Measurements from ENCODE around the gene RELA.
"Not testable (repeated sequence)": the region's sequence is repeated elsewhere in the genome, so short reads cannot be mapped to it uniquely, and the experiment has no call there.

The RELA gene

DNA sequence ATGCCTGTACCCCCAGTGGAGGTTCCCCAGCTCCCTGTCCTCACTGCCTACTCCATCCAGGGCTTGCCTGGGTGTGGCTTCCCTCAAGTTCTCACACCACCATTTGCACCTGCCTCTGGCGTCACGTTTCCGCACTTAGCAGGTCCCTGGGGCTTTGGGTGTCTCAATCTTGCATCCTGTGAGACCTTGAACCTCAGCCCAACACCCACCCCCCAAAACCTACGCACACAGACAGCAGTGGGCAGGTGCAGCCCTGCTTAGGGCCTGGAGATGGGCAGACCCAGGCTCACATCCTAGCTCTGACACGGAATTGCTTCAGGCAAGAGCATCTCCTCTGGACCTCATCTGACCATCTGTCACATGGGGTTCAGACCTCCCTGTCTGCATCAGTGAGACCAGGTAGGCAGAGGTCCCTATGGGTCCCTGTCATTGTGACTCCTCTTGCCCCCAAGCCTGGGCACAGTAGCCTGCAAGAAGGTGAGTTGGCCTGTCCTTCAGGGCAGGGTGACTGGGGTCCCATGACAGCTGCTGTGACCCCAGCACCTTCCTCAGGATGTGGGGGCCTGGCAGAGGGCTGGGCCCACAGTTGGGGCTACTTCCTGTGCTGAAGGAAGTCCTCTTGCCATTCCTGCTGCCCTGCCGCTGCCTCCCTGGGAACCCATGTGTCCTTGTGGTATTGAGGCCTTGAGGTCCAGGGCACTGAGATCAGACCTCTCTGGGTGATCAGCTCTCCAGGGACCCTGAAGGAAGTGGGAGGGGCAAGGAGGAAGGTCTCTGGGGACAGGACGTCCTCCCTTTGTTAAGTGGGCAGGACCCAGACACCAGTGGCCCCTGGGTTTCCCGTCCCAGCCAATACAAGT, 22.9 kb downstream of the RELA start:
- peaks cover 27% of the 10 kb centered on the region for H3K79me2 ChIP-seq (ENCODE audit: low read length)
- no peak overlapping the region for H2AFZ ChIP-seq (ENCODE audit: low read depth, low read length)
- H3K4me2 ChIP-seq (ENCODE audit: low read length), result peak overlapping the region; percentile 94
- H3K27ac ChIP-seq (ENCODE audit: low read length), result peak overlapping the region; percentile 77
- H3K4me3 ChIP-seq (ENCODE audit: low read length), result peak overlapping the region; percentile 85
- H3K9me3 ChIP-seq (ENCODE audit: insufficient read depth, low read length), result no peaks in the 10 kb centered on the region
- peaks cover 42% of the 10 kb centered on the region for H3K36me3 ChIP-seq (replicated peaks; ENCODE audit: low read depth, low read length)
- no peaks in the 10 kb centered on the region for H3K27me3 ChIP-seq (ENCODE audit: low read depth, low read length)
- TF ChIP-seq EZH2phosphoT487 (IDR thresholded peaks at IDR 0.05; ENCODE audit: low read depth), result no peak
- TF ChIP-seq, protein P1, sequence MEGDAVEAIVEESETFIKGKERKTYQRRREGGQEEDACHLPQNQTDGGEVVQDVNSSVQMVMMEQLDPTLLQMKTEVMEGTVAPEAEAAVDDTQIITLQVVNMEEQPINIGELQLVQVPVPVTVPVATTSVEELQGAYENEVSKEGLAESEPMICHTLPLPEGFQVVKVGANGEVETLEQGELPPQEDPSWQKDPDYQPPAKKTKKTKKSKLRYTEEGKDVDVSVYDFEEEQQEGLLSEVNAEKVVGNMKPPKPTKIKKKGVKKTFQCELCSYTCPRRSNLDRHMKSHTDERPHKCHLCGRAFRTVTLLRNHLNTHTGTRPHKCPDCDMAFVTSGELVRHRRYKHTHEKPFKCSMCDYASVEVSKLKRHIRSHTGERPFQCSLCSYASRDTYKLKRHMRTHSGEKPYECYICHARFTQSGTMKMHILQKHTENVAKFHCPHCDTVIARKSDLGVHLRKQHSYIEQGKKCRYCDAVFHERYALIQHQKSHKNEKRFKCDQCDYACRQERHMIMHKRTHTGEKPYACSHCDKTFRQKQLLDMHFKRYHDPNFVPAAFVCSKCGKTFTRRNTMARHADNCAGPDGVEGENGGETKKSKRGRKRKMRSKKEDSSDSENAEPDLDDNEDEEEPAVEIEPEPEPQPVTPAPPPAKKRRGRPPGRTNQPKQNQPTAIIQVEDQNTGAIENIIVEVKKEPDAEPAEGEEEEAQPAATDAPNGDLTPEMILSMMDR (IDR thresholded peaks at IDR 0.05; ENCODE audit: low read depth, low read length), result no peak
- no peaks in the 10 kb centered on the region for H4K20me1 ChIP-seq (ENCODE audit: insufficient read depth, low read length)
- peaks cover 32% of the 10 kb centered on the region for H3K4me1 ChIP-seq (ENCODE audit: low read length)
- peak overlapping the region; percentile 73 for H3K9ac ChIP-seq (ENCODE audit: low read length)

DNA sequence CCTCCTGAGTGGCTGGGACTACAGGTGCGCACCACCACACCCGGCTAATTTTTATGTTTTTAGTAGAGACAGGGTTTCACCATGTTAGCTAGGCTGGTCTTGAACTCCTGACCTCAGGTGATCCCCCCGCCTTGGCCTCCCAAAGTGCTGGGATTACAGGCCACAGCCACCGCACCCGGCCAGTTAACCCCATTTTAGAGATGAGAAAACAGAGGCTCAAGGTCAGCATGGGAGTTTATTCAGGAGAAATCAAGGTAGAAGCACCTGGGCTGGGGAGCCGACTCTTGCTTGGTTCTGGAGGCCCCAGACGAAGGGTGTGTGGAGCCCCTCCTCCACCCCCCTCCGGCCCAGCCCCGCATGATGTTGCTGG, 23.5 kb downstream of the RELA start:
- H3K9me3 ChIP-seq (ENCODE audit: insufficient read depth, low read length); H4K20me1 ChIP-seq (ENCODE audit: insufficient read depth, low read length); H2AFZ ChIP-seq (ENCODE audit: low read depth, low read length); H3K27me3 ChIP-seq (ENCODE audit: low read depth, low read length): not testable (repeated sequence)
- H3K9ac ChIP-seq (ENCODE audit: low read length), result peak overlapping the region; percentile 73; the same call in 1 of the 2 replicates
- H3K4me1 ChIP-seq (ENCODE audit: low read length), result peaks cover 32% of the 10 kb centered on the region
- peaks cover 45% of the 10 kb centered on the region for H3K36me3 ChIP-seq (replicated peaks; ENCODE audit: low read depth, low read length)
- peaks cover 27% of the 10 kb centered on the region for H3K79me2 ChIP-seq (ENCODE audit: low read length)
- H3K4me3 ChIP-seq (ENCODE audit: low read length), result peak overlapping the region; percentile 85
- peak overlapping the region; percentile 77 for H3K27ac ChIP-seq (ENCODE audit: low read length)
- peak overlapping the region; percentile 94 for H3K4me2 ChIP-seq (ENCODE audit: low read length)

DNA sequence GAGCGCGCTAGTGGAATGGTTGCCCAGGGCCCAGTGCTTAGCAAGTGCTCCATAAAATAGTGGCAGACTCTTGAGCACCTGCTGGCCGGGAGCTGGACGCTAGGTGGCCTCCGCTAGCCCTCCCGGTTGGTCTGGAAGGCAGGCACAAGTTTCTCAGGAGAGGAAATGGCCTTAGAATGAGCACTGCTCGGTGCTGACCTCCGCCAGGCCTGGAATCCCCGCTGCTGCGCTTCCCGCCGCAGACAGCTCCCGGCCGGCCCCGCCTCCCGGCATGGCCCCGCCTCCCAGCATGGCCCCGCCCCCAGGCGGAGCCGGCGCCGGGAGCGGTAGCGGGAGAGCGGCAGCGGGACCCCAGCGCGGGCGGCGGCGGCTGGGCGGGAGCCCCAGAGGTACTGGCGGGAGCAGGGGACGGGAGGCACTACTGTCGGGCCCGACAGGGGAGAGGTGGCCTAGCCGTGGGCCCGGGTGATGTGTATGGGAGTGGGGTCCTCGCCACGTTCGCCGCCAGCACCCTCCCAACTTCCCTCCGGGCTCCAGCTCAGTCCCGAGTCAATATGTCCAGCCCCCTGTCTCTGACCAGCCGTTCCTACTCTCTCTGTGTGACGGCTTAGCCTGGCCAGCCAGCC, 24.8 kb downstream of the RELA start, which contains the start of gene SIPA1:
TSS of gene SIPA1 (plus strand) at position 308 of the 626 bp plus-strand sequence. CDS start 2,821 bp downstream, outside the sequence.
- no peaks in the 10 kb centered on the region for H4K20me1 ChIP-seq (ENCODE audit: insufficient read depth, low read length)
- peak within 1 kb of the TSS; percentile 58; the same call in 1 of the 2 replicates for H2AFZ ChIP-seq (ENCODE audit: low read depth, low read length)
- H3K27me3 ChIP-seq (ENCODE audit: low read depth, low read length), result no peaks in the 10 kb centered on the region
- H3K4me3 ChIP-seq (ENCODE audit: low read length), result peak within 1 kb of the TSS; percentile 85
- peaks cover 27% of the 10 kb centered on the region for H3K79me2 ChIP-seq (ENCODE audit: low read length)
- H3K27ac ChIP-seq (ENCODE audit: low read length), result peak within 1 kb of the TSS; percentile 77
- H3K4me2 ChIP-seq (ENCODE audit: low read length), result peak within 1 kb of the TSS; percentile 94
- peak within 1 kb of the TSS; percentile 83 for H3K9ac ChIP-seq (ENCODE audit: low read length)
- TF ChIP-seq, protein P1 (IDR thresholded peaks at IDR 0.05; ENCODE audit: low read depth, low read length), result no peak
- peaks cover 36% of the 10 kb centered on the region for H3K36me3 ChIP-seq (replicated peaks; ENCODE audit: low read depth, low read length)
- H3K4me1 ChIP-seq (ENCODE audit: low read length), result peaks cover 32% of the 10 kb centered on the region
- H3K9me3 ChIP-seq (ENCODE audit: insufficient read depth, low read length), result no peaks in the 10 kb centered on the region

DNA sequence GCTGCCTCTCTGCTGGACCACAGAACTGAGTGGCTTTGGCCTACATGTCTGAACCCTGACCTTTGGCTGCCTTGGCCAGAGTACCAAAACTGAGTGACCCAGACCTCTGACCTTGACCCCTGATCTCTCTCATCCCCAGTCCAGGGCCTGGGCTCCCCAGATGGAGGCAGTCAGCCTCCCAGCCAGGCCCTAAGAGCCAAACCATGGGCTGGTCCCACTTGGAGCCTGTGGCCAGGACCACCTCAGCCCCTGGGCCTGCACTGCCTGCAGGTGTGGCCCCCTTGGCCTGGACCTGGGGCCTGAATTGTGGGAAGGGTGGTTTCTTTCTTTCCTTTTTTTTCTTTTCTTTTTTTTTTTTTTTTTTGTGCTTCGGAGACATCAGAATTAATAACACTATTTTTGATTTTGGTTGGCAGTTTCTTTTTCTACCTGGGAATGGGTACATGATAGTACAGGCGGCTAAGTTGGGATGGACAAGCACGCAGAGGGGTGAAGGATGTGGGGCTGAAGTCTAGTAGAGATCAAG, 25.6 kb downstream of the RELA start:
- H4K20me1 ChIP-seq (ENCODE audit: insufficient read depth, low read length), result no peaks in the 10 kb centered on the region
- no peaks in the 10 kb centered on the region for H3K9me3 ChIP-seq (ENCODE audit: insufficient read depth, low read length)
- H3K9ac ChIP-seq (ENCODE audit: low read length), result 0 out of 2 replicates have a peak overlapping the region, but pooled peaks have one; percentile 83
- H2AFZ ChIP-seq (ENCODE audit: low read depth, low read length), result no peak overlapping the region
- no peak overlapping the region for H3K4me3 ChIP-seq (ENCODE audit: low read length)
- H3K36me3 ChIP-seq (replicated peaks; ENCODE audit: low read depth, low read length), result peaks cover 31% of the 10 kb centered on the region
- H3K27me3 ChIP-seq (ENCODE audit: low read depth, low read length), result no peaks in the 10 kb centered on the region
- H3K4me1 ChIP-seq (ENCODE audit: low read length), result peaks cover 32% of the 10 kb centered on the region
- no peak for TF ChIP-seq EZH2phosphoT487 (IDR thresholded peaks at IDR 0.05; ENCODE audit: low read depth)
- TF ChIP-seq, protein P1 (IDR thresholded peaks at IDR 0.05; ENCODE audit: low read depth, low read length), result no peak
- H3K27ac ChIP-seq (ENCODE audit: low read length), result peak overlapping the region; percentile 77; the same call in 1 of the 2 replicates
- peaks cover 27% of the 10 kb centered on the region for H3K79me2 ChIP-seq (ENCODE audit: low read length)
- peak overlapping the region; percentile 94; the same call in 1 of the 2 replicates for H3K4me2 ChIP-seq (ENCODE audit: low read length)
